HCT116 (cell line): ENCODE results near the gene CCDC86. TPM values are rescaled to one million over a fixed set of nuclear protein-coding genes. Genes with fewer than 3 reads are reported as not detected.

Experiments used
- ATAC-seq: fragments of 200-7000 bp; cut with Tn5 transposase; 2 replicates; pipeline ENCODE4 v1.9.1; 2020; ENCODE audit warnings: mild to moderate bottlenecking, moderate library complexity
- BruUV-seq: library from RNA; stranded (reverse); fragments of 400-500 nt; replicated peaks from 2 replicates; lab custom pipeline; 2021; lab: Mats Ljungman, UMichigan
- CTCF ChIA-PET: fragments of 300-600 bp; sonication (Branson Sonifier 250); formaldehyde crosslinking; loops from one replicate; lab custom pipeline; 2021; ENCODE audit warnings: antibody characterized with exemption; lab: Charles Lee
- POLR2A ChIA-PET: fragments of 300-600, 350-600 bp; sonication (Branson Sonifier 250); formaldehyde crosslinking; loops from one replicate; lab custom pipeline; 2021; ENCODE audit warnings: antibody characterized with exemption; lab: Charles Lee
- RAD21 ChIA-PET, 2 experiments: fragments of 300-600 bp; sonication (Branson Sonifier 250); formaldehyde crosslinking; loops; one replicate each; lab custom pipeline; 2023; ENCODE audit warnings: low total read pairs in 2 of 2; ENCODE audit not compliant: uncharacterized antibody in 2 of 2, unreplicated experiment in 2 of 2, low non-redundant PET in 1 of 2; lab: Charles Lee
- DNase-seq: peaks from one replicate; pipeline ENCODE4 v3.0.0-alpha.2; 2010; ENCODE audit warnings: low read depth, low spot score
- H2AFZ ChIP-seq: fragments of 200-600 bp; shearing (Covaris generic), sonication (generic); 2 replicates; pipeline ENCODE4 v1.6.1; 2017; ENCODE audit warnings: low read depth, mixed run types, mixed read lengths, antibody characterized with exemption, low read length; ENCODE audit not compliant: poor library complexity, severe bottlenecking
- H3K27ac ChIP-seq: 2 replicates; pipeline ENCODE4 v1.5.1; 2012; ENCODE audit warnings: low read depth, low read length
- H3K27me3 ChIP-seq: fragments of 200-600 bp; sonication (generic); 2 replicates; pipeline ENCODE4 v1.6.1; 2016; ENCODE audit warnings: mixed run types, low read length, mixed read lengths; ENCODE audit not compliant: insufficient read depth
- H3K36me3 ChIP-seq, 2 experiments: fragments of 200-500 bp in 1 of 2; fragments of 200-600 bp in 1 of 2; sonication (Bioruptor generic) in 1 of 2; sonication (generic) in 1 of 2; 2 replicates each; pipeline versions ENCODE4 v1.5.1 to v1.6.1; 2014 to 2016; ENCODE audit warnings: low read length in 2 of 2, inconsistent platforms in 1 of 2, mixed read lengths in 1 of 2, mixed run types in 1 of 2; ENCODE audit not compliant: insufficient read depth in 2 of 2, control insufficient read depth in 1 of 2
- H3K4me1 ChIP-seq, 2 experiments: fragments of 200-600 bp in 1 of 2; sonication (generic) in 1 of 2; 2 replicates each; pipeline versions ENCODE4 v1.5.1 to v1.6.1; 2012 to 2017; ENCODE audit warnings: low read length in 2 of 2, inconsistent platforms in 1 of 2, mild to moderate bottlenecking in 1 of 2, mixed read lengths in 1 of 2, mixed run types in 1 of 2, moderate library complexity in 1 of 2; ENCODE audit not compliant: insufficient read depth in 2 of 2, control insufficient read depth in 1 of 2
- H3K4me2 ChIP-seq: fragments of 200-600 bp; sonication (generic); 2 replicates; pipeline ENCODE4 v1.6.1; 2017; ENCODE audit warnings: mixed run types, low read length, mixed read lengths
- H3K4me3 ChIP-seq, 2 experiments: fragments of 200-600 bp in 1 of 2; sonication (generic) in 1 of 2; replicated peaks in 1 of 2; 2 replicates each; pipeline ENCODE4 v1.5.1; 2011 to 2016; ENCODE audit warnings: low read length in 2 of 2, control low read depth in 1 of 2, low read depth in 1 of 2, mild to moderate bottlenecking in 1 of 2, mixed read lengths in 1 of 2, mixed run types in 1 of 2
- H3K79me2 ChIP-seq: fragments of 200-600 bp; sonication (generic); 2 replicates; pipeline ENCODE4 v1.6.1; 2017; ENCODE audit warnings: mild to moderate bottlenecking, mixed run types, low read length, moderate library complexity, mixed read lengths; ENCODE audit not compliant: insufficient read depth
- H3K9ac ChIP-seq: fragments of 200-600 bp; sonication (generic); 2 replicates; pipeline ENCODE4 v1.6.1; 2016; ENCODE audit warnings: low read length, mixed read lengths
- H3K9me2 ChIP-seq: fragments of 200-600 bp; sonication (generic), shearing (Covaris generic); 2 replicates; pipeline ENCODE4 v1.6.1; 2017; ENCODE audit warnings: mixed run types, mild to moderate bottlenecking, moderate library complexity; ENCODE audit not compliant: insufficient read depth
- H3K9me3 ChIP-seq, 2 experiments: fragments of 200-500 bp in 1 of 2; fragments of 200-600 bp in 1 of 2; sonication (Bioruptor generic) in 1 of 2; sonication (generic) in 1 of 2; 2 replicates each; pipeline ENCODE4 v1.6.1; 2014 to 2017; ENCODE audit warnings: low read length in 2 of 2, mixed read lengths in 2 of 2, inconsistent platforms in 1 of 2, low read depth in 1 of 2, mild to moderate bottlenecking in 1 of 2, mixed run types in 1 of 2, moderate library complexity in 1 of 2; ENCODE audit not compliant: control insufficient read depth in 1 of 2, insufficient read depth in 1 of 2
- H4K20me1 ChIP-seq: fragments of 200-600 bp; sonication (generic), shearing (Covaris generic); 2 replicates; pipeline ENCODE4 v1.6.1; 2017; ENCODE audit warnings: mixed run types, mild to moderate bottlenecking, moderate library complexity; ENCODE audit not compliant: insufficient read depth
- ATF3 ChIP-seq: IDR thresholded peaks from 2 replicates; pipeline ENCODE4 v1.6.1; 2012
- CBX3 ChIP-seq: IDR thresholded peaks from 2 replicates; pipeline ENCODE4 v1.6.1; 2012; ENCODE audit warnings: low read depth
- CEBPB ChIP-seq: IDR thresholded peaks from 2 replicates; pipeline ENCODE4 v1.6.1; 2012; ENCODE audit warnings: low read depth
- EZH2 ChIP-seq: fragments of 200-600 bp; sonication (generic); IDR thresholded peaks from 2 replicates; pipeline ENCODE4 v1.6.1; 2017; ENCODE audit warnings: antibody characterized with exemption, mixed run types
- EZH2phosphoT487 ChIP-seq: fragments of 200-600 bp; IDR thresholded peaks from 2 replicates; pipeline ENCODE4 v1.6.1; 2018; ENCODE audit warnings: antibody characterized with exemption, borderline replicate concordance
- FOSL1 ChIP-seq: IDR thresholded peaks from 2 replicates; pipeline ENCODE4 v1.6.1; 2012; ENCODE audit warnings: low read depth
- JUND ChIP-seq: IDR thresholded peaks from 2 replicates; pipeline ENCODE4 v1.6.1; 2012
- POLR2AphosphoS5 ChIP-seq: IDR thresholded peaks from 2 replicates; pipeline ENCODE4 v1.6.1; 2011; ENCODE audit warnings: mild to moderate bottlenecking, low read depth, low read length, moderate library complexity
- REST ChIP-seq: IDR thresholded peaks from 2 replicates; pipeline ENCODE4 v1.6.1; 2012; ENCODE audit warnings: low read depth
- SIN3A ChIP-seq: IDR thresholded peaks from 2 replicates; pipeline ENCODE4 v1.6.1; 2012; ENCODE audit warnings: low read depth
- SP1 ChIP-seq: IDR thresholded peaks from 2 replicates; pipeline ENCODE4 v1.6.1; 2012; ENCODE audit warnings: low read depth
- TCF7L2 ChIP-seq: IDR thresholded peaks from 2 replicates; pipeline ENCODE4 v1.7.0; 2011; ENCODE audit warnings: borderline replicate concordance, inconsistent platforms; ENCODE audit not compliant: insufficient read depth, insufficient read length; ENCODE audit errors: extremely low read depth
- ZFX ChIP-seq: fragments of 450-650 bp; IDR thresholded peaks from 2 replicates; pipeline ENCODE4 v1.6.1; 2017
- intact Hi-C: fragments of 100-400 bp; cut with micrococcal nuclease; formaldehyde crosslinking; loops from 2 replicates; pipeline ENCODE4 v1.10.0; 2022
- total RNA-seq: library from RNA; stranded (reverse); gene quantifications from one replicate; pipeline ENCODE4 v1.2.1, GENCODE V29; 2021; ENCODE audit not compliant: unreplicated experiment

The CCDC86 gene
- total RNA-seq, 1 experiment from 2014 or later: 69.6 TPM

DNA sequence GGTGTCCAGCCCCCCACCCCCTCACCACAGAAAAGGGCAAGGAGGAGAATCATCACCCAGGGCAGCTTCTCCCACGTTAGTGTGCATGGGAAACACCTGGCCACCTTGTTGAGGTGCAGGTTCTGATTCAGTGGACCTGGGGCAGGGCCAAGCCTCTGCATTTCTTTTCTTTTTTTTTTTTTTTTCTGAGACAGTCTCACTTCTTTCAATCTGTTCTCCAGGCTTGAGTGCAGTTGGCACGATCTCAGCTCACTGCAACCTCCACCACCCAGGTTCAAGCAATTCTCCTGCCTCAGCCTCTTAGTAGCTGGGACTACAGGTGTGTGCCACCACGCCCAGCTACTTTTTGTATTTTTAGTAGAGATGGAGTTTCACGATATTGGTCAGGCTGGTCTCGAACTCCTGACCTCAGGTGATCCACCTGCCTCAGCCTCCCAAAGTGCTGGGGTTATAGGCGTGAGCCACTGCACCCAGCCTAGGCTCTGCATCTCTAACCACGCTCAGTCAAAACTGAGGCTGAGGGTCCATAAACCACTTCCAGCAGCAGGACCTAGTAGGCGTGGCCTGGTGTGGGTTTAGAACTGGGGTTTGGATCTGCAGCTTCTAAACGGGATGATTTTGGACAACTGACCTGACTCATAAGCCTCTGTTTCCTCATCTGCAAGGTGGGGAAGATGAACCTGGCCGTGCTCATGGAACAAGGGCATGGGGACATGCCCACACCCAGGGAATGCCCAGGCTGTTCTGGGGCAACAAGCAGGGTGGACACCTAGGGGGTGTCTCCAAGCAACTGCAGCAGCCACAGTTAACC, 26.2 kb downstream of the CCDC86 start:
- Histone ChIP-seq H4K20me1 (no peaks in the 10 kb centered on the region), H3K27ac (no peak overlapping the region), H3K9ac (no peak overlapping the region), H3K4me3 (no peak overlapping the region), H3K27me3 (0 out of 2 replicates have a peak, but pooled peaks cover 4% of the 10 kb centered on the region), H3K36me3 (no peaks in the 10 kb centered on the region)
- BruUV-seq: no TSS peak
- no peak for ATAC-seq
- CTCF ChIA-PET: no interaction called here
- TF ChIP-seq FOSL1: no peak
- no peak for TF ChIP-seq EZH2phosphoT487
- TF ChIP-seq TCF7L2: no peak
- no peak for TF ChIP-seq ZFX
- TF ChIP-seq REST: no peak
- no peak for TF ChIP-seq JUND
- TF ChIP-seq CBX3: no peak
- TF ChIP-seq SP1: no peak
- no peak for TF ChIP-seq EZH2
- no peak for TF ChIP-seq CEBPB
- no peak for TF ChIP-seq SIN3A
- no peak for TF ChIP-seq ATF3
- no peak for TF ChIP-seq POLR2AphosphoS5
- TF ChIP-seq, all 23 proteins: peak for 0
- no peak overlapping the region for H3K4me2 ChIP-seq
- RAD21 ChIA-PET: no interaction called here
- H2AFZ ChIP-seq: no peak overlapping the region
- intact Hi-C loops: no loop called here
- H3K9me3 ChIP-seq: no peaks in the 10 kb centered on the region
- H3K4me1 ChIP-seq: peaks cover 0 to 4% of the 10 kb centered on the region in 2 experiments; a peak in 2 of 4 replicates
- no peaks in the 10 kb centered on the region for H3K79me2 ChIP-seq
- POLR2A ChIA-PET: no interaction called here
- no peaks in the 10 kb centered on the region for H3K9me2 ChIP-seq
- no peak for DNase-seq
